SH-SY5Y (cell line): ENCODE measurements around the gene ANTXR2.

Source experiments
- GATA2 ChIP-seq: IDR thresholded peaks from 2 replicates; pipeline ENCODE4 v1.6.1; 2011; ENCODE audit warnings: mild to moderate bottlenecking, low read depth, low read length
- GATA3 ChIP-seq: IDR thresholded peaks from 2 replicates; pipeline ENCODE4 v1.6.1; 2011; ENCODE audit warnings: low read depth, mild to moderate bottlenecking, low read length, moderate library complexity

The ANTXR2 gene

GRCh38 chr4:80078346-80079092, 5.5 kb upstream of the ANTXR2 start:
- TF ChIP-seq GATA2, result no peak
- no peak for TF ChIP-seq GATA3

DNA sequence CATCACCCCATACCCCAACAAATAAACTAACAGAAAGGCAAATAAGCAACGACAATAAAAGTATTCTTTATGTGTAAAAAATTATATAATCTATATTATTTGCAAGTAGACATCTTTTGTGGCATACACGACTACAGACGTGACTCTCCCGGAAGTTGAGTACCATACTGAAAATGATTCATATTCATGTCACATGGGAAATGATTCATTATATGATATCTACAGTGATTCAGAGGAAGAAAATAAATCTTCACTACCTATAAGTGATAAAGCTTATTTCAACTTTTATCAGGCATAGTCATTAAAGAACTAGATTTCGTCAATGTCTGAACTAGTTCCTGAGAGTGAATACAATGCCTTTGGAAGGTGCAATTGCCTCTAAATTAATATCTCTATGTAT, 4.6 kb upstream of the ANTXR2 start:
- TF ChIP-seq GATA2, result no peak
- no peak for TF ChIP-seq GATA3

DNA sequence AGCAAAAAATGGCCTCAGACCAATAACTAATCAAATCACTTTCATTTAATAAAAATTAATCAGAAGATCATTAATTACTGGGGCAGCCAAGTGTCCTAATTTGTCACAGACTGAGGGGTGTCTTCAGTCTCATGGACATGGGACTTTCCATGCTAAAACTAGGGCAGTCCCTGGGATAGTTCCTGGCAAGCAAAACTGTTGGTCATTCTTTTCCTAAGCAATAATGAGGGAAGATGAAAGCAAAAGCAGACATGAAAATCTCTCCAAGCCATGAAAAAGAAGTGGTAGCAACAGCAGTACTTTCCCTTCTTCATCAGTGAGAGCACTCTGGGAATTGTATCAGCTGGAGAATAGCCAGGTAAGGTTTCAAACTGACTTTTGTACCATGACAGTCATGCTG, 3.7 kb upstream of the ANTXR2 start:
- TF ChIP-seq GATA3, result no peak
- no peak for TF ChIP-seq GATA2

DNA sequence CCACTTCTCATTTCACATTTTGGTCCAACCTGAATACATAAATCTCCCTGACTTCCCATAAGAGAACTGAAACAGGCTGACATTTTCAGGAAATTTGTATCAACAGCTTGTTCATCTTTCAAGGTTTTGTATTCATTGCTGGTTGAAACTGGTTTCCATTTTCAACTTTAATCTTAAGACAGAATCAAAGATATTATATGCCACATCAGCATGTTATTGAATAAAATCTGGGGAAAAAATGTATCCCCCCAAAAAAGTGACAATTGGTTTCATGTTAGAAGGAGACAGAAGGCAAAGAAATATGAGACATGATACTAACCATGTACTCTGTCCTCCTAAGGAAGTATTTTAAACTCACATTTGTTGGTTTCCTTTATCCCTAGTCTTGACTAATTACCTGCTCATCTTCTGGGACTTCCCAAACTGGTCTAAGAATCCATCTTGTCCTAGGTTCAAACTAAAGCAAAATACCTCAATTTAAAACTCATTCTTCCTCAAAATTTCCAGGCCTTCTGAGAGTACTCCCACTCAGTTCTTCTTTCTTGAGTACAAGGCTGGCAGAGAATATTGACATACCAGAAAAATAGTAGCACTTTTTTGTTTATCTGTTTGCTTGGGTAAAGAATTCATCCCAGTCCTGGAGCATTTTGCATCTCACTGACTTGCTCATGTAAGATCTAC, 3.1 kb upstream of the ANTXR2 start:
- TF ChIP-seq GATA2, result no peak
- TF ChIP-seq GATA3, result no peak

DNA sequence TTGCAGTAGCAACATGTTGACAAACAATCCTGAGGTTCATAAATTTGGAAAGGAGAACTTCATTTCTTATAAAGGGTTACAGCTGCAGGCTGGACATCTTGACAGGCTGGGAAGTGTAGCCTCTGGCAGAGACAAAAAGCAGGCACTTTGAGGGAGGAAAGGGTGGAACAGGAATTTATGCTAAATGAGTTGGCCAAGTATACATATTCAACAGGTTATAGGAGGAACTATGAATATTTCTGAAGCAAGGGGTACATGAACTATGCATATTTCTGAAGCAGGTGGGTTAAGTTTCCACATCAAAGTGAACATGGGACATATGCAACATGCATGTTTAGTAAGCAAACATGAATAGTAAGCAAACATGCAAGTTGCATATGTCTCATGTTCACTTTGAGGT, 1.6 kb upstream of the ANTXR2 start:
- TF ChIP-seq GATA2, result no peak
- TF ChIP-seq GATA3, result no peak

DNA sequence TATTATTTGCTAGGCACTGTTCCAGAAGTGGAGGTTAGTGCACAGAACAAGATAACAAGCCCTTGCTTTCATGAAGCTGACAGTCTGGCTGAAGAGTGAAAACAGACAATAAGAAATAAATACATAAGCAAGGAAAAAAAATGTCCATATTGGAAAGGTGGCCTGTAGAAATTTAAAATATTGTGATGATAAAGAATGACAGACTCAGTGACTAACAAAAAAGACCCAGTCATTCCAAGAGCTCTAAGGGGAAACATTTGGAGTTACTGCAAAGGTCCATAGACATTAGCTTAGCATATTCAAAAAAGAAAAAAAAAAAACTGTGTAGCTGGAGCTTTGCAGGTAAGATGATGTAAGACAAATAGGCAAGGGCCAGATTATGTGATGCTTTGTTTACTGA, 1.0 kb upstream of the ANTXR2 start:
- no peak for TF ChIP-seq GATA2
- TF ChIP-seq GATA3, result no peak

DNA sequence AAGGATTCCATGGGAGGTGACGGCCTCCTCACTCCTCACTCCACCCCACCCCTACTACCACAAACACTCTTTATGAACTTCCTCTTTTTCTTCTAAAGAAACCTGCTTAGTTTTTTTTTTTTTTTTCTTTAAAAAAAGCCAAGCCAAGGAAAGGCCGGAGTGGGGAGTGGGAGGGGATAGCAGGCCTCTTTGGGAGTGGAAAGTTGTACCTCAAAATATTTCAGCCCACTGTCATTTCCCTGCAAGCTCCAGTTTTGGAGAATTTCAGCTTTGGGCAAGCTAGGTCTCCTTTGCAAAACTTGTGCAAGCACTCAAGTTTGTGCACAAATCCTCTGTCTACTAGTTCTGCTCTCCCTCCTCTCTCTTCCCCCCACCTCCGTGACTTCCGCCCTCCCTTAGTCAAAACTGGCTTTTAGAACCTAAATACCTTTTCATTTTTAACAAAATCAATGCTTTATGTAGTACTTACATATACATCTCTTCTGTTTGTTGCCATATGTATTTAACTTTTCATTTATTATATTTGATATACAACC, 512 bp upstream of the ANTXR2 start:
- TF ChIP-seq GATA2, result no peak
- TF ChIP-seq GATA3, result no peak

GRCh38 chr4:80072228-80072743, 743 bp downstream of the ANTXR2 start:
- TF ChIP-seq GATA2, result no peak
- TF ChIP-seq GATA3, result no peak

DNA sequence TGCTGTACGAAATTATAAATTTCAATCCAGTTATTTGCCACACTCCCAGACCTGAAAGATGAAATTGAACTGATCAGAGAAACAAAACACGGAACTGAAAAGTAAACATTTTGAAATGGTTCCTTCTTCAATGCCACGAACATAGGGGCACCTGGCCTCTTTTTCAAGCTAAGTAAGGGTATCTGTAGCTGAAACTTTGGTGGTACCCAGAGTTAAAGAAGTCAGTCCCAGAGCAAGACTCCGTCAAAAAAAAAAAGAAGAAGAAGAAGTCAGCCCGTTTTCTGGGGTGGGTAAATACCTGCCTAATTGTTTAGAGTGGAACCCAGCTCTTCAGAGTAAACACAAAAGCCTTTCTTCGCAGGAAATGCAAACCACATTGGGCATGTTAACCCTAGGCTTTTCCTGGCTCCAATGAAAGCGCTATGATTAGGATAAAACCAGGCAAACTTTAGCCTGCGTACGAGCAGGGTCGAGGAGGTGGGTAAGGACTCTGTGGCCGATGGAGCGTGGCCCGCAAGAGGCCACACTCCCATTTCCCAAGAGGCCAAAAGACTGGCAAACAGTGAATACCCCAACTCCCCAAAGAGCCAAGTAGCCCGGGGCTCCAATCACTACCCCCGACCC, 1.3 kb downstream of the ANTXR2 start:
- TF ChIP-seq GATA2 (no peak), GATA3 (no peak)

- TF ChIP-seq GATA3 (no peak), GATA2 (no peak)
Measured at GRCh38 chr4:80070880-80071603, 2.0 kb downstream of the ANTXR2 start.

DNA sequence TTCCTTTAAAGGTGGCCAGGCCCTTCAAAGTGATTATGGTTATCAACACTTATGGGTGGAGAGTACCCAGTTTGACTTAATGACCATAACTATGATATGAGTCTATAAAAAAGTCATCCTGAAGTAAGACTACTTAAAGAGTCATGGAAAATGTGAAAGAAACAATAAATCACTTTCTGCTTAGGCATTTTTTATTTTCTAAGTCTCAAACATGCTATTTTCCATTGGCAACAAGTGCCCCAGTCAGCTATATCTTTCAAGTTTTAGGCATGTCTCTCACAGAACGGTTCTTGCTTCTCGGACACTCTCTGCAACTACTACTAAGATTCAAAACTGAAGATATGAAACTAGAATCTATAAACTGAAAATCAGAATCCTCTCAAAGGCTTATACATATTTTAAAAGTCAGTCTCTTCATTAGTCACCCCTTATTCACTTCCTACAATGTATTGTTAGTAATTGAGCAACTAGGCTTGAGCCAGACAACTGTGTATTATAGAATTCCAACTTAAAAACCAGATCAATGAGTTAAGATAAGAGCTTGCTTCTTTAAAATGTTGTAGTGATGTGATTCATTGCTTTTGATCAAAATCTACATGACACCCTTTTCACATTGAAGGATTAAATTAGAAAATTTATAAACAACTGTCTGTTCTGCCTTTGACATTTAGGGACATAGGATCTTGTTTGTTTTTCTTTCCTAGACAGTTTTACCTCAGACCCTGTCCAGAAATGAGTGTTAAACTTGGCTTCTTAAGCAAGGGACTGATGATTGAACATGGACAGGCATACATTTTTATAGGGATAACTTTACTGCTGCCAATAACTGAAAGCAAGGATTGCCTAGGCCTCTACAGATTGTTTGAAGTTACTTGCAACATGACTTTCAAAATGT, 2.9 kb downstream of the ANTXR2 start:
- TF ChIP-seq GATA2, result no peak
- no peak for TF ChIP-seq GATA3

DNA sequence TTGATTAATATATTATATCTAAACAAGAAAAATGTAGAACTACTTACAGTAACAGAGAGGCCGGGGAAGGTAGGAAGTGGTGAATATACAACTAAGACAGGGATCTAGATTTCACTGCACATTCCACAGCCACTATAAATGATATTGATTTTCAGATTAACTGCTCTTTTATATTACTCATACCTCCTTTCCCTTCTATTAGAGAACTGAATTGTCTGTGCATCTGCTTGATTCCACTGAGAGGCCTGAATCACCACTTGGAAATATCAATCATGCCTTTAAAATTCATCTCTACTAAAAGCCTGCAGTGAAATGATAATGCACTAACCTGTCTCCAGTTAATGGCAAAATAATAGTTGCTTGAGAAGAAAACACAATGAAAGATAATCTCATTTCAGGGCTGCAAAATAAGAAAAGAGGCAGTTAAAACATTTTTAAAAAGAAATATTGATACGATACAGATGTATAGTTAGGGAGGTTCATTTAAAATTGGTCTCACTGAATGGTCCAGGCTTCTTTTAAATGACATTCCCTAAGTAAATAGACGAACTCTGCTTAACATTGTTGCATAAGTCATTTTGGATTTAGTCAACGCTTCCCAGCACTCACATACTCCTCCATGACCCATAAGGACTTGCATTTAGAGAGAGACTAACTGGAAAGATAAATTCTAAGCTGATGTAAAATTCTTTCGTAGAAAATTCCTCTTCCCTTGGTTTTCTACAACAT, 3.8 kb downstream of the ANTXR2 start:
- TF ChIP-seq GATA3 (no peak), GATA2 (no peak)

DNA sequence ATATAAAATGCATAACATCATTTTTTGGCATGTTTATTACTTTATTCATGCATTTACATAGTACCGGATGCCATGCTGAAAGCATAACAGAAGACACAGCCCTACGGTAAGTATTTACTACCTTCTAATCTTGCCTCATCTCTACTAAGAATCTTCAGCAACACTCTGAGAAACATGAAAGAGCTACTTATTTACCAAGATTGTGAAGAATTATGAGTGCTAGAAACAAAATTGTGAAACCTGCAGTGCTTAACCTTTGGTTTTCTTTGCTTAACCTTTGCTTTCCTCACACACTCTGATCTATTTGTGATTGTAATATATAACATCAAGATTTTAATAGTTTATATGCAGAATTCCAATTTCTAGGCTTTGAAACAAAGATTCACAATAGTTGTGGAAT, 7.4 kb downstream of the ANTXR2 start:
- no peak for TF ChIP-seq GATA2
- no peak for TF ChIP-seq GATA3
